GM19193 (cell line): Measurements from ENCODE around the gene TMEM101.

Source experiments
- POLR2A ChIP-seq: IDR thresholded peaks from 4 replicates; pipeline ENCODE4 v1.6.1; 2011; ENCODE audit not compliant: insufficient read depth, insufficient read length; ENCODE audit errors: extremely low read depth

Gene TMEM101

DNA sequence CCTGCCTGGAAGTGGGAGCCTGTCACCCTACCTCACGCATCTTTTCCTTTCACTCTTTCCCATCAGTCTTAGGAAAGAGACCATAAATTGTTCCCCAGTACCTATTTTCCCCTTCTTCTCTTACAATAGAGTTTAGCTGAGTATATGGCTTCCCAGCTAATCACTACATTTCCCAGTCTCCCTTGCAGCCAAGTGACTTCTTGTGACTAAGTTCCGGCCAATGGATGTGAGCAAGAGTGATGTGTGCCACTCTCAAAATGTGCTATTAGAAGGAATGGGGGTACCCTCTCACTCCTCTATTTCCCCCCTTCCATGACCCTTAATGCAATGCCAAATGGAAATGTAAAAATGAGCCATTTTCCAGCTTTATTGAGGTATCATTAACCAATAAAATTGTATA is 52.8 kb downstream of the TMEM101 start:
- TF ChIP-seq POLR2A = no peak
